Cortex of kidney (tissue), 1 donor: ENCODE data around the gene POMT2.
"Not testable (repeated sequence)": the region's sequence is repeated elsewhere in the genome, so short reads cannot be mapped to it uniquely, and the experiment has no call there.

ENCODE experiments used
- DNase-seq: peaks from one replicate; lab custom pipeline; 2025; lab: John Stamatoyannopoulos, UW

The POMT2 gene, protein sequence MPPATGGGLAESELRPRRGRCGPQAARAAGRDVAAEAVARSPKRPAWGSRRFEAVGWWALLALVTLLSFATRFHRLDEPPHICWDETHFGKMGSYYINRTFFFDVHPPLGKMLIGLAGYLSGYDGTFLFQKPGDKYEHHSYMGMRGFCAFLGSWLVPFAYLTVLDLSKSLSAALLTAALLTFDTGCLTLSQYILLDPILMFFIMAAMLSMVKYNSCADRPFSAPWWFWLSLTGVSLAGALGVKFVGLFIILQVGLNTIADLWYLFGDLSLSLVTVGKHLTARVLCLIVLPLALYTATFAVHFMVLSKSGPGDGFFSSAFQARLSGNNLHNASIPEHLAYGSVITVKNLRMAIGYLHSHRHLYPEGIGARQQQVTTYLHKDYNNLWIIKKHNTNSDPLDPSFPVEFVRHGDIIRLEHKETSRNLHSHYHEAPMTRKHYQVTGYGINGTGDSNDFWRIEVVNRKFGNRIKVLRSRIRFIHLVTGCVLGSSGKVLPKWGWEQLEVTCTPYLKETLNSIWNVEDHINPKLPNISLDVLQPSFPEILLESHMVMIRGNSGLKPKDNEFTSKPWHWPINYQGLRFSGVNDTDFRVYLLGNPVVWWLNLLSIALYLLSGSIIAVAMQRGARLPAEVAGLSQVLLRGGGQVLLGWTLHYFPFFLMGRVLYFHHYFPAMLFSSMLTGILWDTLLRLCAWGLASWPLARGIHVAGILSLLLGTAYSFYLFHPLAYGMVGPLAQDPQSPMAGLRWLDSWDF

DNA sequence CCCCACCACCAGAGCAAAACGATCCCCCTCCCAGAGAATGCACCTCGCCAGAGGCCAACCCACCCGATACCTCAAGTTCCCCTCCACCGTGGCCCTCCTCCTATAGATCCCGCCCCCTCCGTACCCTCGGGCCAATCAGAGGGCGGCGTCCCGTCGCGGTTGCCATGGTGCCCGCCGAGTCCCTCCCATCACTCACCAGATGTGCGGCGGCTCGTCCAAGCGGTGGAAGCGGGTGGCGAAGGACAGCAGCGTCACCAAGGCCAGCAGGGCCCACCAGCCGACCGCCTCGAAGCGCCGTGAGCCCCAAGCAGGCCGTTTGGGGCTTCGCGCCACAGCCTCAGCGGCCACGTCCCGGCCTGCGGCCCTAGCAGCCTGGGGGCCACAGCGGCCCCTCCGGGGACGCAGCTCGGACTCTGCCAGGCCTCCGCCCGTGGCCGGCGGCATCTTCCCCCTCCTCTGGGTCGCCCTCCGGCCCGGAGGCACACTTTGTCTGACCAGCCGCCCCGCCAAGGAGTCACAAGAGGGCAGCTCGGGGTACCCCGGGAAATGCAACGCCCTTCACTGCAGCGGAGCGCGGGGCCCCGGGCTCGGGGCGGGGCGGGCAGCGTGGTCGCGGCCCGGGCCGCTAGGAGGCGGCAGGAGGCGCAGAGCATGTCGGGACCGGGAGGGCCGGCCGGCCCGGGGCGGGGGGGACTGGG is at the start of gene POMT2:
TSS of gene POMT2 (minus strand) at position 646 of the 698 bp plus-strand sequence. CDS start at position 444, 202 bp downstream.
- DNase-seq, result peak; percentile 29

DNA sequence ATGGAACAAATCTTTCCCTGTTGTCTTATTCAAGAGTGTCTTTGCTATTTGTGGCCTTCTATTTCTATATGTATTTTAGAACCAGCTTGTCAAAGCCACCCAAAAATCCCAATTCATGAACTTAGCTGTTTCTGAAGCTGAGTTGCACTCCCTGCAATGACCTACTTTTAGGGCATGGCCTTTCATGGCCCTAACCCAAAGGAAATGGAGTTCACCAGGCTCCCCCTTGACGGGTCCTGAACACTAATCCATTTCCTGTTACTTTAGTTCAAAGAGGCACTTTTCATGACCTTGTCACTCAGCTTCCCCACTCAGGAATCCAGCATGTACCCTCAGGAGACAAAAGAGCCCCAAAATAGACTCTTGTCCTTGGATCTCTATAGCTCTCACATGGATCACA is 48.6 kb upstream of the POMT2 start:
- DNase-seq, result no peak

DNA sequence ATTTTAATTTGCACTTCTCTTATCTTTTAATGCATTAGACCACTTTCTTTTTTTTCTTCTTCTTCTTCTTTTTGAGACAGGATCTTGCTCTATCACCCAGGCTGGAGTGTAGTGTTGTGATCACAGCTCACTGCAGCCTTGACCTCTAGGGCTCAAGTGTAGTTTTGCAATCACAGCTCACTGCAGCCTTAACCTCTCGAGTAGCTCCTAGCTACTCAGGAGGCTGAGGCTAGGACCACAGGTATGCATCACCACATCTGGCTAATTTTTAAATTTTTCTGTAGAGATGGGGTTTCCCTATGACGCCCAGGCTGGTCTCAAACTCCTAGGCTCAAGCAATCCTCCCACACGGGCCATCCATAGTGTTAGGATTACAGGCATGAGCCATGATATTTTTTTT is 43.5 kb upstream of the POMT2 start:
- no peak for DNase-seq

DNA sequence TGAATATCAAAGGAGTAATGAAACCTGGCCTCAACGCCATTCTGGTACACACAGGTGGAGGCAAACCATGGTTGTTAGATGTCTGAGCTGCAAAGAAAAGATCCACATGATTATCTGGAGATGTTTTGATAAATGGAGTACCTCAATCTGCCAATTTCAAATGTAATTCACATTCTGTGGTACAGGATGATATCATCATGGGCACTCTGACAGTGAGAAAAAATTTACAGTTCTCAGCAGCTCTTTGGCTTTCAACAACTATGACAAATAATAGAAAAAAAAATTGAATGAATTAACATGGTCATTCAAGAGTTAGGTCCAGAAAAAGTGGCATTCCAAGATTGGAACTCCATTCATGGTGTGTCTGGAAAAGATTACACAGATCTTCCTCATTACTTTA is 38.9 kb upstream of the POMT2 start:
- no peak for DNase-seq

DNA sequence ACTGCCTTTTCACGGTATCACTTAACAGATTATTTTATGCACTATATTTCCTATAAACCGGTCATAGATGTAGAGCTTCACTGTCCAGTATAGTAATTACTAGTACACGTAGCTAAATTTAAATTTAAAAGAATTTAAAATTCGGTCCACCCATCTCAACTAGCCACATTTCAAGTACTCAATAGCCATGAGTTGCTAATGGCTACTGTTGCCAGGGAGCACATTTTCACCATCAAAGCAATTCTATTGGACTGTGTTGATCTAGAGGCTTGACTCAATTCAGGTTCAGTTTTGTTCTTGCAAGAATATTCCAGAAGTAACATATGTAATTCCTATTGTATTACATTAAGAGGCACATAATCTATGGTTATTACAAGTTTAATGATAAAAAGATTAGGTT is 36.2 kb upstream of the POMT2 start:
- DNase-seq, result no peak

DNA sequence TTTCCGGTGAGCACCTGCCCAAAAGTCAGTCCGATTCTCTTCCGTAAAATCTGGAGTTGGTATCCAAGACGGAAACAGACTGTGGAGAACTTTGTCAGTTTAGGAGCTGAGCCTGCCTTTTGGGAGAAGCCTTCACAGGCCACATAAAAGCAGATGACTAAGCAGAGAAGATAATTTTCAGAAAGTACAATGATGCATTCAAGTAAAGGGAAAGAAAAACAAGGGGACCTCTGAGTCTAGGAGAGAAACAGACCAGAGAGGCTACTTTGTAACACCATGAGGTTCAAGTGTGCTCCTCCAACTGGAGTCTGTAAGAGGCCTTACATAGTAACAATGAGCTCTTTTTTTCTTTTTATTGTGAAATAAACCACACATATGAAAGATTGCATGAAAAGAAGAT is 35.1 kb upstream of the POMT2 start:
- DNase-seq, result no peak

DNA sequence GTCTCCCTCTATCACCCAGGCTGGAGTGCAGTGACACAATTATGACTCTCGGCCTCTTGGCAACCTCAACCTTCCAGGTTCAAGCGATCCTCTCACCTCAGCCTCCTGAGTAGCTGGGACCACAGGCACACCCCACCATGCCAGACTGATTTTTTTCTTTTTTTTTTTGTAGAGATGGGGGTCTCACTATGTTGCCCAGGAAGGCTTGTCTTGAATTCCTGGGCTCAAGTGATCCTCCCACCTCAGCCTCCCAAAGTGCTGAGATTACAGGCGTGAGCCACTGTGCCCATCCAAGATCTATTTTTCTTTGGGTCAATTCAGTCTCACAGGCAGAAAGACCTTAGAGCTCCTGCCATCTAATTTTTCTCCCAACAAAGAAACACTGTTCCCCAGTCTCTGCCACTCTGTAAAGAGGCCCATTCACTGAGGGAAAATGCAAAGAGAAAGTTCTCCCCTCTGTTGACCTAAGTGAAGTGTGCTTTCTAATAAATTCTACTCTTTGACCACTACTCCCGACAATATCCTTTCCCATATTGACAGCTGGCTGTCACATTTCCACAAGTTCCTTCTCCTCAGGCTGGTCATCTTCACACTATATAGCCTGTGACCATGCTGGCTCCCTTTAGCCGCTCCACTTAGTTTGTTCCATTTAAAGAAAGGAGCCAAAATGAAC is 32.9 kb upstream of the POMT2 start:
- no peak for DNase-seq

DNA sequence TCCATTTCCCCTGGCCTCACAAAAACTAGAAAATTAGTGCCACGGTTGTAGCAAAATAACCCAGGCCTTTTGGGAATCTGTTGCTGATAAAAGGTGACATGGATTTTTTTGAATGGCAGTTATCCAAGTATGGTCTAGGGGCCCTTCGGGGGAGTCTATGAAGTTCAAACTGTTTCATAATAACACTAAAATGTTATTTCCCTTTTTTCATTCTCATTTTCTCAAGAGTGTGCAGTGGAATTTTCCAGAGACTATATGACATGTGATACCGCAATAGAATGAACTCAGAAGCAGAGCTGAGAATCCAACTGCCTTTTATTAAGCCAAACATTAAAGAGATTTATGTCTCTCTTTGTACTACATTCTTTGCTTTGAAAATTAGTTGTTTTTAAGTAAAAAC is 27.1 kb upstream of the POMT2 start:
- DNase-seq, result no peak

DNA sequence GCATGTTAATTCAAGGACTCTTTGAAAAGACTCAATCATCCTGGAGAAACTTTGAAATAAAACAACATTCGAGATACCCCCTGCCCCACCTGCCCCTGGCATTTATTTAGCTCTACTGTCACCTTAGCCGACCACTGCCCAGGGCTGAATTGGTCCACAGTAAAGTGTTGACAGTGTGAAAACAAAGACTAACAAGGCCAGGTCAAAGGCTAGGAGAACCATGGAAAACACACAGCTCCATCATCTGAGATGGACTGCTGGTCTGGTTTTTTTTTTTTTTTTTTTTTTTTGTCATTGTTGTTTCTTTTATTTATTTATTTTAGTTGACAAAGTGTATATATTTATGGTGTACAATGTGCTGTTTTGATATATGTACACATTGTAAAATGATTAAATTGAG is 25.8 kb upstream of the POMT2 start:
- no peak for DNase-seq

DNA sequence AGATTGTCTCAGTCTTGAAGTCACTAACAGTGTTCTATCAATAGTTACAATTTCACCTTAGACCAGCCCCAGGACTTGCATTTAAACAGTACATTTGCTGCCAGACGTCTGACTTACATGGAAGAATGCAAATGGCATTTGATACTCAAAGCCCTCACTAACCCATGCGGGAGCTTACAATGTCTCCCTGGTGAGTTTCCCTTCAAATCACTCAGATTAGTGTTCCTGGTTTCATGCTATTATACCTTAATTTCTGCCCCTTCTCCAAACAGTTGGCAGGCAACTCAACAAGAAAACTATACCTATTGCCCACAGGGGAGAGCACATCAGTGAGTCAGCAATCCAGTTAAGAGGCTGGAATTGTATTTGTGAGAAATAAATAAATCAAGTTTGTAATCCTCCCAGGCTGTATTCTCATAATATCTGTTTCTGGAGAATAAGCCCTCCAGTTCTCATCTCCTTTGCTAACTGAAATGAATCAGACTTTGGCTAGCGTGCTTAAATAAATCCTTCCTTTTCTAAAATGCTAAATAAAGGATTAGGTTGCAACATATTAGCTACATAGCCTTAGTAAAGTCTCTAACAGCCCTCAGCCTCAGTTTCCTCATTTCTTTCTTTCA is 23.8 kb upstream of the POMT2 start:
- DNase-seq, result no peak

DNA sequence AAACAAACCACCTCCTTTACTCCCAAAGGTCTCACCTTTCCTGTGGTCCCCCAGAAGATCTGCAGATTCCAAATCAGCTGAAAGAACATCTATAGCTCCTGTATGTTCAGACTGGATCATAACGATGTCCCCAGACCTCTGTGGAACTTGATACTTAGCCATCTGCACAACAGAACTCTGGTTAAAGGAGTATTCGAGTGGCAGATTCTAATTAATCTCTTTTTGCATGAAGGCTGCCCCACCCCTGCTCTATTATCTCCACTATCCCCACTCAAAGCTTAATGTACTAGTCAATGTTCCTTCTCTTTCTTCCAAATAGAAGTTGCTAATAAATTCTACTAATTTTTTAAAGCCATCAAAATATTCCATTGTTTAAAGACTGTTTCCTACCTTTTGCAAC is 23.0 kb upstream of the POMT2 start:
- DNase-seq, result no peak

DNA sequence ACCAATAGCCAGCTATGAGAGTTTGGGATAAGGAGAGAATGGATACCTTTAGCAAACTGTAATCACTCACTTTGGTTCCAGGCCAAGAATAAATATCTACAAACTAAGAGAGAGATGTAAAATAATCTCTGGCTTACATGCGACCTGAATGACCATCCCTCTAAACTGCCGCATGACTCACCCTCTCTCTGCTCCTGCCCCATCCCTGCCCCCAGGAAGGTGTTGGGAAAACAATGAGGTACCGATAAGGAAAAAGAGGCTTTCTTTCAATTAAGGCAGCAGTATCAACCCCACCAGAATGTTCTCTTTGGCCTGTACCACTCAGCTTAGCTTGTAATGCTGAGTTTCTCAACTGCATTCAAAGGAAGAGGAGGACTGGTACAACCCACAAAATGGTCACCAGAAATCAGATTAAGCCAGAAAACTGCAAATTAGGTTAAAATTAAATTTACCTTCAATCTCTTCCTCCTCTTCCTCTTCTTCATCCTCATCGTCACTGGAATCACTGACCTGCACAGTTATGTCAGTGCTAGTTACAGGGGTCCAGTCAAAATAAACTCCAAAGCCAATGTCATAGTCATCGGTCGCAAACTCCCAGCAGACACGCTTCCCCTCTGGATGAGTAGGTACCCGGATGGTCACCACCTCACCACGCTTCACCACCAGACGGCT is 22.2 kb upstream of the POMT2 start:
- no peak for DNase-seq

DNA sequence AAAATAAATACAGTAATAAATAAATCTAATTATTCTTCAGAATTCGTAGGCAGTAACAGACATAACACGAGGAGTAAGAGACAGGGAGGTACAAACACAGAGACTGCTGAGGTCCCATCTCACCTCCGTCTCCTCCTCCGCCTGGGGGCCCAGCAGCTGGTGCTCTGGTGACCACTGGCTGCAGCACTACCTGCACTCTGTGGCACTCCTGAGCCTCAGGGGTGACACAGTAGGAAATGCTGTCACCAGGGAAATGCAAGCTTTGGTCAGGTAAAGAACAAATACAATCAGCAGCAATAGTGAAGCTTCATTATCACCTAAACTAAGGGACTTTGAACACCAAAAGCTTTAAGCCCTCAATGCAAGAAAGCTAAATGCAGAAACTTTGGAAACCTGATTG is 19.7 kb upstream of the POMT2 start:
- no peak for DNase-seq

DNA sequence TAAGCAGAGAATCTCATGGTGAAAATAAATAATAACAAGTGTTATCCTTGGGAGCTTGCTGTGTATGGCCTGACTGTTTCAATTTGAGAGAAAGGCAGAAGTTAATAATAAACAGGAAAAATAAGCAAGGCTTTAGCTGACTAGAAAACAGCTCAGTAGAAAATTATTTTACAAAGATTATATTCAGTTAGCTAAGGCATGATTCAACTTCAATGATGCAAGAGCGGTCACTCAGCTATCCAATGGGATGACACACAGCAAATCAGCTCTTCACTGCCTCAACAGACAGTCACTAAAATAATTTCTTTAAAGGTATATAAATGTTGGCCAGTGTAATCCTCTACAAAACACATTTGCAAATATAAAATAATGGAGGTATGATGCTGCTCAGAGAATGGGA is 18.7 kb upstream of the POMT2 start:
- DNase-seq, result no peak

DNA sequence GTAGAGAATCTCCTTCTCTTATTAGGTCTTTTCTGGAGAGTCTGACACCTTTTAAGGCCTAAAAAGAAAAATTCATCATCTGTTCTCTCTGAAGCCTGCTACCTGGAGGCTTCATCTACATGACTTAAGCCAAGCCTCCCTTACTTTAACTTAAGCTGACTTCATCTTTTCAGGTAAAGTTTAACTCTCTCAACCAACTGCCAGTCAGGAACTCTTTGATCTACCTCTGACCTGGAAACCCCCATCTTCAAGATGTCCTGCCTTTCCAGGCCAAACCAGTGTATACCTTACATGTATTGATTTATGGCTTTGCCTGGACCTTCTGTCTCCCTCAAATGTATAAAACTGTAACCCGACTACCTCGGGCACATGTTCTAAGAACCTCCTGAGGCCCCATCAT is 17.6 kb upstream of the POMT2 start:
- no peak for DNase-seq

DNA sequence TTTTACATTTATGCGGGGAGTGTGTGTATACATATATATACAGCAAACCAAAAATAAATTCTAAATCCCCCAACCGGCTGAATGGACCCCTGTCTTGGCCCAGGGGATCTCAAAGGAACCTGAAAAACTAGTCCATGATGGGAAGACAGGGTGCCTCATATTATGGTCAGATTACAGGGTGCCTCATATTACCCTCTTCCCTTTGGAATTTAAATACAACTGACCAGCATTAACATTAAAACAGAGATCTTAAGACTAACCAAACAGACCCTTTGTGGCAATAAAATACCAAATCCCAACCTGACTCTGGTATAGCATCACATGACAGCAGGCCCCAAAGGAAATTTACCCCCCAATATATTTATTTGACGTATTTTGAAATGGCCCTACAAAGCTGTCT is 17.2 kb upstream of the POMT2 start:
- no peak for DNase-seq

DNA sequence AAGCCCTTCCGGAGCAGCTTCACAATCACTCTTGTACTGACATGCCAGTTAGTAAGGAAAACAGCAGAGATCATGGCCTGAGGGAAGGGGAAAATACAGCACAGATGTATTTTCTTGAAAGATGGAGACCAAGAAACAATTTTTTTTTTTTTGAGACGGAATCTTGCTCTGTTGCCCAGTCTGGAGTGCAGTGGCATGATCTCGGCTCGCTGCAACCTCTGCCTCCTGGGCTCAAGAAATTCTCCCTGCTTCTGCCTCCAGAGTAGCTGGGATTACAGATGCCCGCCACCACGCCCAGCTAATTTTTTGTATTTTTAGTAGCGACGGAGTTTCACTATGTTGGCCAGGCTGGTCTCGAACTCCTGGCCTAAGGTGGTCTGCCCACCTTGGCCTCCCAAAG is 16.6 kb upstream of the POMT2 start:
- DNase-seq, result not testable (repeated sequence)

DNA sequence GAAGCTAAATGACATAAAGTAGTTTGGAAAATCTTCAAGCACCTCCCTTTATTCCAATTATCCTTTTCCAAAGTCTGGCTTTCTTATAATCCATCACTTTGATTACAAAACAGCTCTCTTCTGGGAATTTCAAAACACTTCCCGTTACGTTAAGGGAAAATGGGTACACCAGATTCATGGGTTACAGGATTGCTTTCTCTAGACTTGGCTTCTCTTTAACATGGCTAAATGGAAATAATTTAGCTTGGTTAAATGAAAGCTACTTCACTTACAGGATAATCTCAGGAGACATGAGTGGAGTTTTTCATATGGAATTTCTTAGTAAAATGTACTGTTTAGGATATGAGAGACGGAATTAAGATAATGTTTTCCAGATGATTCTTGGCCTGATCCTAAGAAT is 14.9 kb upstream of the POMT2 start:
- no peak for DNase-seq

DNA sequence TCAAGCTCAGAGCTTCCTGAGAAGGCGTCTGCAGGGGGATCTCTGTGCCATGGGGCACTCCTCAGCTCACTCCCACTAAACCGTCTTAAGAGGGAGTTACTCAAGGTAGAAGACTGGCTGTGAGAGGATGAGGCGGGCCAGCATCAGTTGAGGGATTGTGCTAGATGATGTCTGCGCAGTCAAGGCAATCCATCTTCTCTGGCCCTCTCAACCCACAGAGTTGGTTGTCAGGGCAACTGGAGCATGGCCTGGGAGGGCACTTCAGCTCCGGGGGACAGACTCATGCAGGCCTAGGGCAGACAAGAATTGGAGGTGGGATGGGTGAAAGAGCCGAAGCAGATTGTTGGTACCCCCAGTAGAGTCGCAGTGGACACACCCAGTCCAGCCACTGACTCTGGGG is 9.2 kb upstream of the POMT2 start:
- DNase-seq, result no peak

DNA sequence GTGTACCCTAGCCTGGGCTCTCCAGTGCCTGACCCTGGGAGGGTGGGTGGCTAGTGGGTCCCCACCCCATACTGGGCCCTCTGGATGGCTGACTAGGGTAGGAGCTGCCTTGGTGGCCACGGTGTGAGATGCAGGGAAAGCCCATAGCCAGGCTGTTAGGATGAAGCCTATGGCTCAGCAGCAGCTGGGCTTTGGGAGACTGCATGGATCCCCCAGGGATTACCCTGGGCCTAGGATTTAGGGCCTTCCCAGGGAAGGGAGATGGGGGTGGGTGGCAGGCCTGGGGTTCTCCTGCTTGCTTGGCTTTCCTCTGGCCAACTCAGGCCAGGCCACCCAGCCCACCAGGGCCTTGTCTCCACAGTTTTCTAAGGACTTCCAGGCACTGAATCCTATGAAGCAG is 6.4 kb upstream of the POMT2 start:
- DNase-seq, result no peak

DNA sequence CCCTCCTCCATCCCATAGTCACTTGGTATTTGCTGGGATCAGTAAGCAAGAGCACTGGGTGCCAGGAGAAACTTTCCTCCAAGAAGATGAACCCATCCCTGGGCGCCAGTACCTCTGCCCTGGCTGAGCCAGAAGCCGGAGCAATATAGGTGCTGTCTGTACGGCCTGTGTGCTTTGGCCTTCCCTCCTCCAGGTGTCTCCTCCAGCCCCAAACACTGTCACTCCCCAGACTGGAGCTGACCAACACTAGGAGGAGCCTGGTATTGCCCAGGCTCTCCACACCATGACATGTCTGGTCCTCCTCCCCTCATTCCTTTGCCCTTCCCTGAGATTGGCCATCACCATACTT is 5.0 kb upstream of the POMT2 start:
- DNase-seq, result no peak
